K562 (cell line): ENCODE results near the gene CHN1. TPM values are rescaled to one million over a fixed set of nuclear protein-coding genes. Genes with fewer than 3 reads are reported as not detected.

Source experiments
- ATAC-seq: fragments of 200-7000 bp; cut with Tn5 transposase; 3 replicates; pipeline ENCODE4 v1.9.1; 2020; ENCODE audit warnings: moderate library complexity
- BruUV-seq: library from RNA; stranded (reverse); fragments of 400-500 nt; replicated peaks from 2 replicates; lab custom pipeline; 2021; lab: Mats Ljungman, UMichigan
- CTCF ChIA-PET: fragments of 300-600 bp; formaldehyde crosslinking; extraction: SDS; loops from one replicate; lab custom pipeline; 2021; ENCODE audit warnings: low intra/inter-chr PET ratio; lab: Yijun Ruan, JAX
- POLR2A ChIA-PET: fragments of 300-600, 350-650 bp; sonication (Branson Sonifier 250); formaldehyde crosslinking; extraction: SDS; loops from one replicate; lab custom pipeline; 2021; ENCODE audit warnings: antibody characterized with exemption, inconsistent platforms; lab: Yijun Ruan, JAX
- DNase-seq, 4 experiments: peaks; one replicate each; pipeline versions ENCODE4 v3.0.0 to v3.0.0-alpha.2; 2011 to 2018; ENCODE audit warnings: low spot score in 3 of 4, mixed read lengths in 3 of 4; ENCODE audit errors: extremely low read depth in 1 of 4
- FAIRE-seq: peaks from 2 replicates; lab custom pipeline; 2011; peaks lifted over from hg19 to GRCh38; lab: Jason Lieb, UNC
- H2AFZ ChIP-seq: 2 replicates; pipeline ENCODE4 v1.6.0; 2011; ENCODE audit warnings: low read depth, low read length, control low read depth, inconsistent platforms
- H3K27ac ChIP-seq: fragments of 200-600 bp; 3 replicates; pipeline ENCODE4 v1.8.0; 2011; ENCODE audit warnings: low read depth, mild to moderate bottlenecking, control low read depth, inconsistent platforms, low read length, moderate library complexity, mixed read lengths; ENCODE audit errors: extremely low read depth
- H3K27me3 ChIP-seq, 2 experiments: fragments of 300-600 bp in 1 of 2; 2 replicates in 1 of 2; 3 replicates in 1 of 2; pipeline versions ENCODE4 v1.6.0 to v1.8.0; 2011; ENCODE audit warnings: inconsistent platforms in 2 of 2, low read length in 2 of 2, mild to moderate bottlenecking in 1 of 2, mixed read lengths in 1 of 2, moderate library complexity in 1 of 2; ENCODE audit not compliant: control insufficient read depth in 2 of 2, insufficient read depth in 2 of 2
- H3K36me3 ChIP-seq: fragments of 300-600 bp; 3 replicates; pipeline ENCODE4 v1.8.0; 2011; ENCODE audit warnings: mild to moderate bottlenecking, low read length, inconsistent platforms; ENCODE audit not compliant: control insufficient read depth, insufficient read depth
- H3K4me1 ChIP-seq, 2 experiments: fragments of 200-600 bp in 1 of 2; replicated peaks in 1 of 2; 2 replicates in 1 of 2; 3 replicates in 1 of 2; pipeline versions ENCODE4 v1.5.1 to v1.8.0; 2011; ENCODE audit warnings: inconsistent platforms in 2 of 2, low read length in 2 of 2, mild to moderate bottlenecking in 1 of 2, mixed read lengths in 1 of 2, moderate library complexity in 1 of 2; ENCODE audit not compliant: control insufficient read depth in 2 of 2, insufficient read depth in 2 of 2
- H3K4me2 ChIP-seq: 2 replicates; pipeline ENCODE4 v1.6.1; 2011; ENCODE audit warnings: low read length, control low read depth, inconsistent platforms, mixed read lengths; ENCODE audit not compliant: insufficient read depth
- H3K4me3 ChIP-seq: fragments of 200-600 bp; sonication (generic), shearing (Covaris generic); 2 replicates; pipeline ENCODE4 v1.5.1; 2016; ENCODE audit warnings: control low read depth, inconsistent platforms
- H3K79me2 ChIP-seq: fragments of 200-600 bp; 3 replicates; pipeline ENCODE4 v1.8.0; 2011; ENCODE audit warnings: low read length, inconsistent platforms; ENCODE audit not compliant: control insufficient read depth, insufficient read depth
- H3K9ac ChIP-seq, 2 experiments: 2 replicates each; pipeline versions ENCODE4 v1.6.0 to v1.6.1; 2011; ENCODE audit warnings: low read depth in 2 of 2, low read length in 2 of 2, control low read depth in 1 of 2, inconsistent platforms in 1 of 2, mild to moderate bottlenecking in 1 of 2, mixed read lengths in 1 of 2; ENCODE audit not compliant: insufficient read depth in 1 of 2
- H3K9me1 ChIP-seq: one replicate; pipeline ENCODE4 v1.6.0; 2011; ENCODE audit warnings: inconsistent platforms, mild to moderate bottlenecking, low read length, moderate library complexity; ENCODE audit not compliant: control insufficient read depth, insufficient read depth
- H3K9me3 ChIP-seq: replicated peaks from 2 replicates; pipeline ENCODE4 v1.5.1; 2011; ENCODE audit warnings: low read depth, low read length, inconsistent platforms; ENCODE audit not compliant: control insufficient read depth, insufficient read depth
- H4K20me1 ChIP-seq: replicated peaks from 2 replicates; pipeline ENCODE4 v1.6.1; 2011; ENCODE audit warnings: low read length, inconsistent platforms, mixed read lengths; ENCODE audit not compliant: control insufficient read depth, insufficient read depth
- CREB3 ChIP-seq: fragments of 450-650 bp; conservative IDR thresholded peaks from 2 replicates; pipeline ENCODE4 v1.6.1; 2016; ENCODE audit warnings: missing genetic modification characterization, low read depth, mild to moderate bottlenecking, missing compliant biosample characterization, moderate library complexity
- CREBBP ChIP-seq: IDR thresholded peaks from one replicate; pipeline ENCODE4 v1.6.1; 2012; ENCODE audit warnings: low read depth, mild to moderate bottlenecking, control low read depth, inconsistent platforms, low read length
- EWSR1 ChIP-seq: fragments of 450-650 bp; IDR thresholded peaks from 2 replicates; pipeline ENCODE4 v1.6.1; 2018; ENCODE audit warnings: borderline replicate concordance, mild to moderate bottlenecking, low read depth, moderate library complexity; ENCODE audit not compliant: partially characterized antibody
- KDM5B ChIP-seq: fragments of 200-600 bp; sonication (generic); IDR thresholded peaks from 2 replicates; pipeline ENCODE4 v1.6.1; 2012; ENCODE audit warnings: low read depth, mild to moderate bottlenecking, moderate library complexity, low read length, control low read depth, inconsistent platforms; ENCODE audit not compliant: insufficient replicate concordance
- NEUROD1 ChIP-seq: fragments of 150-350 bp; IDR thresholded peaks from 2 replicates; pipeline ENCODE4 v1.6.1; 2014; ENCODE audit warnings: borderline replicate concordance, low read length, low read depth; ENCODE audit not compliant: partially characterized antibody
- NFE2 ChIP-seq: IDR thresholded peaks from 2 replicates; pipeline ENCODE4 v1.6.1; 2014; ENCODE audit warnings: antibody characterized with exemption, low read depth
- NR3C1 ChIP-seq: sonication (generic); formaldehyde crosslinking; IDR thresholded peaks from 2 replicates; pipeline ENCODE4 v1.8.1; 2022; ENCODE audit warnings: missing genetic modification reagents
- ZBTB9 ChIP-seq: fragments of 450-650 bp; formaldehyde crosslinking; IDR thresholded peaks from 2 replicates; pipeline ENCODE4 v1.4.0; 2020; ENCODE audit warnings: mild to moderate bottlenecking, moderate library complexity
- WGBS: fragments of 100-300 bp; shearing (Covaris generic); methylation state at CpG from one replicate; pipeline ENCODE4 v1.1.6; 2016; ENCODE audit warnings: low coverage, mixed read lengths; ENCODE audit not compliant: insufficient coverage; ENCODE audit errors: missing lambda C conversion rate; 5-methylcytosine and 5-hydroxymethylcytosine counted together
- in situ Hi-C: fragments of 300-500 bp; cut with MboI; formaldehyde crosslinking; loops from 4 replicates; pipeline ENCODE4 v1.15.0; 2018; ENCODE audit warnings: inconsistent platforms, mixed read lengths
- intact Hi-C: fragments of 100-400 bp; cut with micrococcal nuclease; formaldehyde crosslinking; loops from 2 replicates; pipeline ENCODE4 v1.14.2; 2022
- polyA plus RNA-seq, 8 experiments: library from polyadenylated mRNA; depleted of rRNA in 4 of 8; stranded (reverse) in 5 of 8; unstranded in 3 of 8; fragments of >200 nt; fragmentation: Nextera tagmentation in 2 of 8; fragmentation: Illumina TruSeq in 1 of 8; extraction: Ambion mirVana in 2 of 8; extraction: Trizol in 1 of 8; gene quantifications; 2 replicates each; pipeline versions ENCODE4 v1.2.1 to v1.2.3, GENCODE V29; 2011 to 2014; ENCODE audit warnings: inconsistent platforms in 1 of 8, missing spikeins in 1 of 8
- total RNA-seq, 7 experiments: library from RNA; depleted of rRNA in 6 of 7; stranded (reverse); fragments of >200 nt in 6 of 7; fragmentation: Illumina TruSeq in 2 of 7; extraction: Trizol in 2 of 7; gene quantifications; 2 replicates each; pipeline versions ENCODE4 v1.2.1 to v1.2.3, GENCODE V29; 2011 to 2021; ENCODE audit warnings: low replicate concordance in 1 of 7

CHN1 gene
- total and polyA plus RNA-seq, 9 of the 15 experiments (the other 6 are each of a cell fraction or from before 2014, with no cell fraction given): 0.17 to 2.0 (median 0.87) TPM

- TF ChIP-seq NEUROD1 (no peak), CREB3 (no peak)
- TF ChIP-seq, all 486 proteins: peak for 0
Observed at GRCh38 chr2:175010848-175011254, 5.7 kb upstream of the CHN1 start (continued).

DNA sequence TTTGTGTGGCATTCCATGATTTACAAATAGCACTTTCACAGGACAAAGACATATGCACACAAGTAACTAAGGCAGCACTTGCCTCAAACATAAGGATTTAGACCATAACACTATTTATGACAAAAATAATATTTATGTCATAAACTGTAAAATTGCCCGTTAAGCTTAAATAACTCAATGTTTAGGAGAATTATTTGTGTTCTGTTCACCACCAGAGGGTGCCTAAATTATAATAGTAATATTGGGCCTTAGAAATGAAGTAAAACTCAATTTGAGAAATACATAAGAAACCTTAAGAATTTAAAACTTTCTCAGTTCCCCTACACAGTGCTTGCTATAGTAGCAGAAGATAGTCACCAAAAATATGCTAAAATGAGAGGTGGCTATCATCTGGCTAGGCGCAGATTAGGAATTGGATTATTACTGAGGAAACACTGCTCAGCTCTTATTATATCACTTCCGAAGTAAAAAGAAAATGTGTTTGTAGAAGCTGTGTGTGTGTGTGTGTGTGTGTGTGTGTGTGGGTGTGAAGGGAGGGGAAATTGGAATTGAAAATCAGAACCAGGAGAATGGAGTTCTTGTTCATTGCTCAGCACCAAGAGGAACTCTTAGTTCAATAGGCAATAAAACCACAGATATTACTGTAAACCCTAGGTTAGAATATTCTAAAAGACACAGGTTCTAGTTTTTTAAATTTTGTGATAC lies 4.9 kb upstream of the CHN1 start:
- no TSS peak for BruUV-seq
- Histone ChIP-seq H3K9me3 (no peaks in the 10 kb centered on the region), H3K9me1 (no peaks in the 10 kb centered on the region), H4K20me1 (no peaks in the 10 kb centered on the region; the same call in 1 of the 2 replicates), H3K36me3 (no peaks in the 10 kb centered on the region), H2AFZ (no peak overlapping the region), H3K27ac (no peak overlapping the region), H3K9ac (no peak overlapping the region), H3K79me2 (no peaks in the 10 kb centered on the region), H3K4me3 (no peak overlapping the region), H3K4me2 (no peak overlapping the region), H3K27me3 (peaks cover 16% of the 10 kb centered on the region in 2 experiments), H3K4me1 (peaks cover 4 to 5% of the 10 kb centered on the region in 2 experiments; a peak in 3 of 5 replicates)
- no peak for ATAC-seq
- WGBS: 8% methylated on average over 3 of the region's 3 CpGs
- no peak for DNase-seq
- in situ Hi-C loops (no loop called here), intact Hi-C loops (no loop called here)
- ChIA-PET CTCF (interaction anchor here (0.6 kb wide), 1 partner anchor 31 kb away, joined by 3 read pairs; no protein-coding TSS in a partner anchor), POLR2A (no interaction called here)
- no peak for FAIRE-seq
- no peak for TF ChIP-seq NFE2
- TF ChIP-seq EWSR1: no peak
- TF ChIP-seq KDM5B: no peak
- no peak for TF ChIP-seq NR3C1 (CRISPR knock-in tag)
- no peak for TF ChIP-seq ZBTB9 (CRISPR knock-in tag)
- TF ChIP-seq CREBBP: no peak
